A549 (cell line): ENCODE measurements around the gene KCNQ1. TPM values are rescaled to one million over a fixed set of nuclear protein-coding genes. Genes with fewer than 3 reads are reported as not detected.

ENCODE experiments used
- ATAC-seq, 2 experiments: fragments of 200-7000 bp in 1 of 2; fragments of >200 bp in 1 of 2; cut with Nextera tagmentation in 1 of 2; cut with Tn5 transposase in 1 of 2; 3 replicates each; pipeline versions ENCODE4 v1.8.0 to v1.9.1; 2018 to 2020; ENCODE audit warnings: mild to moderate bottlenecking in 1 of 2, moderate library complexity in 1 of 2
- CTCF ChIA-PET: fragments of 300-600 bp; sonication (Branson Sonifier 250); formaldehyde crosslinking; extraction: SDS; loops from one replicate; lab custom pipeline; 2021; ENCODE audit warnings: antibody characterized with exemption, inconsistent platforms; lab: Yijun Ruan, JAX
- POLR2A ChIA-PET: fragments of 350-600 bp; formaldehyde crosslinking; extraction: SDS; loops from one replicate; lab custom pipeline; 2021; ENCODE audit warnings: antibody characterized with exemption, inconsistent platforms; lab: Yijun Ruan, JAX
- DNase-seq, 2 experiments: peaks; one replicate each; pipeline versions ENCODE4 v3.0.0 to v3.0.0-alpha.2; 2011 to 2016; ENCODE audit warnings: low read depth in 1 of 2, low spot score in 1 of 2
- FAIRE-seq: peaks from 2 replicates; lab custom pipeline; 2011; peaks lifted over from hg19 to GRCh38; lab: Jason Lieb, UNC
- H3K27ac ChIP-seq, 2 experiments: fragments of >200 bp; sonication (Bioruptor Twin); formaldehyde crosslinking; 3 replicates each; pipeline ENCODE4 v1.5.1; 2016 to 2017
- H3K4me1 ChIP-seq: fragments of >200 bp; sonication (Bioruptor Twin); formaldehyde crosslinking; 3 replicates; pipeline ENCODE4 v1.6.1; 2016
- H3K4me2 ChIP-seq: fragments of >200 bp; sonication (Bioruptor Twin); formaldehyde crosslinking; 3 replicates; pipeline ENCODE4 v1.6.1; 2016
- H3K4me3 ChIP-seq: fragments of >200 bp; sonication (Bioruptor Twin); formaldehyde crosslinking; 3 replicates; pipeline ENCODE4 v1.5.1; 2016
- H3K9me3 ChIP-seq: fragments of >200 bp; sonication (Bioruptor Twin); formaldehyde crosslinking; 3 replicates; pipeline ENCODE4 v1.6.1; 2016
- BCL3 ChIP-seq: fragments of >200 bp; sonication (Bioruptor Twin); formaldehyde crosslinking; IDR thresholded peaks from 3 replicates; pipeline ENCODE4 v1.6.1; 2016
- BHLHE40 ChIP-seq: IDR thresholded peaks from 2 replicates; pipeline ENCODE4 v1.6.1; 2012; ENCODE audit warnings: low read depth, low read length, inconsistent platforms
- CEBPB ChIP-seq, 2 experiments: fragments of >200 bp in 1 of 2; sonication (Bioruptor Twin) in 1 of 2; formaldehyde crosslinking in 1 of 2; IDR thresholded peaks; 2 replicates each; pipeline ENCODE4 v1.6.1; 2012 to 2016
- CHD2 ChIP-seq: fragments of 150-350 bp; IDR thresholded peaks from 2 replicates; pipeline ENCODE4 v1.6.1; 2014; ENCODE audit warnings: low read length; ENCODE audit not compliant: partially characterized antibody
- CHD4 ChIP-seq: fragments of 200-600 bp; sonication (generic); IDR thresholded peaks from 2 replicates; pipeline ENCODE4 v1.6.1; 2016; ENCODE audit warnings: antibody characterized with exemption, mild to moderate bottlenecking, borderline replicate concordance
- ELK1 ChIP-seq: fragments of 150-350 bp; IDR thresholded peaks from 2 replicates; pipeline ENCODE4 v1.6.1; 2014; ENCODE audit warnings: low read depth, mild to moderate bottlenecking, low read length
- FOXS1 ChIP-seq: fragments of 250-450 bp; sonication (Bioruptor Pico); IDR thresholded peaks from 2 replicates; pipeline ENCODE4 v1.5.0; 2020; ENCODE audit warnings: mild to moderate bottlenecking, moderate library complexity
- HMGXB4 ChIP-seq: fragments of 250-450 bp; sonication (Bioruptor Pico); IDR thresholded peaks from 2 replicates; pipeline ENCODE4 v1.5.0; 2021; ENCODE audit warnings: mild to moderate bottlenecking, moderate library complexity, borderline replicate concordance
- HOXA7 ChIP-seq: fragments of 250-450 bp; sonication (Bioruptor Pico); IDR thresholded peaks from 2 replicates; pipeline ENCODE4 v1.5.0; 2020; ENCODE audit warnings: mild to moderate bottlenecking, moderate library complexity
- JUNB ChIP-seq: fragments of >200 bp; sonication (Bioruptor Twin); formaldehyde crosslinking; IDR thresholded peaks from 2 replicates; pipeline ENCODE4 v1.6.1; 2016
- KDM1A ChIP-seq: fragments of 200-600 bp; sonication (generic); IDR thresholded peaks from 2 replicates; pipeline ENCODE4 v1.6.1; 2016; ENCODE audit warnings: low read depth, mild to moderate bottlenecking
- MAFK ChIP-seq: fragments of 450-650 bp; IDR thresholded peaks from 2 replicates; pipeline ENCODE4 v1.6.1; 2014; ENCODE audit not compliant: partially characterized antibody
- MAZ ChIP-seq: fragments of 150-350 bp; IDR thresholded peaks from 2 replicates; pipeline ENCODE4 v1.6.1; 2014; ENCODE audit warnings: antibody characterized with exemption, low read depth, low read length, borderline replicate concordance
- NPAS2 ChIP-seq: fragments of 250-450 bp; sonication (Bioruptor Pico); IDR thresholded peaks from 2 replicates; pipeline ENCODE4 v1.8.0; 2022; ENCODE audit warnings: mild to moderate bottlenecking, moderate library complexity, borderline replicate concordance
- NR3C1 ChIP-seq: fragments of >200 bp; sonication (Bioruptor Twin); formaldehyde crosslinking; IDR thresholded peaks from 3 replicates; pipeline ENCODE4 v1.6.1; 2017
- PBX3 ChIP-seq: IDR thresholded peaks from 2 replicates; pipeline ENCODE4 v1.6.1; 2012
- POLR2A ChIP-seq: IDR thresholded peaks from 2 replicates; pipeline ENCODE4 v1.6.1; 2012; ENCODE audit warnings: mild to moderate bottlenecking, low read length
- SMC3 ChIP-seq: fragments of >200 bp; sonication (Bioruptor Twin); formaldehyde crosslinking; IDR thresholded peaks from 3 replicates; pipeline ENCODE4 v1.6.1; 2018; ENCODE audit warnings: inconsistent platforms
- SREBF2 ChIP-seq: fragments of 450-650 bp; IDR thresholded peaks from 2 replicates; pipeline ENCODE4 v1.6.1; 2014; ENCODE audit warnings: mild to moderate bottlenecking, moderate library complexity
- USF2 ChIP-seq: fragments of 450-650 bp; IDR thresholded peaks from 2 replicates; pipeline ENCODE4 v1.6.1; 2014; ENCODE audit warnings: antibody characterized with exemption
- ZSCAN20 ChIP-seq: fragments of 250-450 bp; sonication (Bioruptor Pico); IDR thresholded peaks from 2 replicates; pipeline ENCODE4 v1.8.0; 2022; ENCODE audit warnings: mild to moderate bottlenecking, moderate library complexity
- WGBS: methylation state at CpG from one replicate; pipeline ENCODE4 v1.1.6; 2017; ENCODE audit errors: missing lambda C conversion rate; 5-methylcytosine and 5-hydroxymethylcytosine counted together
- polyA plus RNA-seq, 4 experiments: library from polyadenylated mRNA; depleted of rRNA in 3 of 4; stranded (reverse); fragments of >200 nt; fragmentation: RNase III in 1 of 4; extraction: RNeasy Plus Mini Kit Qiagen cat#74134 plus additional on column Dnase treatment in 1 of 4; gene quantifications; 2 replicates in 3 of 4; 3 replicates in 1 of 4; pipeline ENCODE4 v1.2.3, GENCODE V29; 2011 to 2017

The KCNQ1 gene
- polyA plus RNA-seq, 2 of the 4 experiments (the other 2 are of a cell fraction): 0.14 to 0.17 TPM

GRCh38 chr11:2814751-2815150 is 369.9 kb downstream of the KCNQ1 start:
- Histone ChIP-seq H3K4me2 (no peak overlapping the region), H3K27ac (no peak overlapping the region), H3K9me3 (peaks cover 27% of the 10 kb centered on the region; the same call in 2 of the 3 replicates), H3K4me1 (no peaks in the 10 kb centered on the region), H3K4me3 (no peak overlapping the region)
- FAIRE-seq: no peak
- TF ChIP-seq PBX3 (no peak), SREBF2 (no peak), BHLHE40 (no peak), SMC3 (no peak), ELK1 (no peak)
- ChIA-PET POLR2A (no interaction called here), CTCF (interaction anchor here (1.2 to 2.8 kb wide), 2 partner anchors 14 to 281 kb away, joined by 5 read pairs; no protein-coding TSS in a partner anchor)
- peak; percentile 26 to 29; a peak in 2 of 6 replicates for ATAC-seq
- DNase-seq: no peak
- WGBS: 22% methylated on average over 5 of the region's 5 CpGs

- FAIRE-seq: no peak
- H3K9me3 ChIP-seq: peaks cover 22% of the 10 kb centered on the region; the same call in 2 of the 3 replicates
- no peak overlapping the region for H3K4me3 ChIP-seq
- CTCF ChIA-PET: no interaction called here
- POLR2A ChIA-PET: no interaction called here
- H3K4me2 ChIP-seq: no peak overlapping the region
- no peak for DNase-seq
- H3K4me1 ChIP-seq: no peaks in the 10 kb centered on the region
- ATAC-seq: no peak
- no peak for TF ChIP-seq USF2
- TF ChIP-seq HOXA7 (CRISPR knock-in tag): no peak
- TF ChIP-seq ELK1: no peak
- no peak for TF ChIP-seq POLR2A
- TF ChIP-seq NPAS2 (CRISPR knock-in tag): no peak
- no peak for TF ChIP-seq CEBPB (IDR thresholded peaks at IDR 0.05)
- no peak for TF ChIP-seq FOXS1 (CRISPR knock-in tag)
- no peak for TF ChIP-seq ZSCAN20 (CRISPR knock-in tag)
- whole genome bisulfite sequencing: 58% methylated on average over 16 of the region's 16 CpGs
- no peak overlapping the region for H3K27ac ChIP-seq
Observed at GRCh38 chr11:2815762-2816496, 371.1 kb downstream of the KCNQ1 start.

GRCh38 chr11:2816523-2816922 is 371.7 kb downstream of the KCNQ1 start:
- Histone ChIP-seq H3K9me3 (peaks cover 24% of the 10 kb centered on the region; the same call in 2 of the 3 replicates), H3K4me1 (no peaks in the 10 kb centered on the region), H3K4me3 (no peak overlapping the region), H3K27ac (no peak overlapping the region), H3K4me2 (no peak overlapping the region)
- ATAC-seq (no peak), FAIRE-seq (no peak), DNase-seq (no peak)
- CTCF ChIA-PET: no interaction called here
- TF ChIP-seq NR3C1 (no peak), MAZ (no peak), JUNB (no peak), MAFK (no peak), CHD2 (no peak), CHD4 (no peak), BCL3 (no peak), BHLHE40 (no peak), KDM1A (no peak), HMGXB4 (CRISPR knock-in tag) (no peak)
- WGBS: 11% methylated on average over 2 of the region's 2 CpGs
- POLR2A ChIA-PET: no interaction called here
